KMS-11 (cell line): ENCODE results near the gene BNIP2.
A peak's percentile ranks its signal among the peaks of the same experiment; 100 is the strongest.

ENCODE experiments used
- H2AFZ ChIP-seq: fragments of 200-600 bp; sonication (generic); 2 replicates; pipeline ENCODE4 v1.6.1; 2016; ENCODE audit warnings: antibody characterized with exemption, mixed run types, low read depth
- H3K27ac ChIP-seq: fragments of 200-600 bp; sonication (generic); 2 replicates; pipeline ENCODE4 v1.6.1; 2016; ENCODE audit warnings: mild to moderate bottlenecking, mixed run types
- H3K27me3 ChIP-seq: fragments of 200-600 bp; sonication (generic); 2 replicates; pipeline ENCODE4 v1.6.1; 2017; ENCODE audit warnings: mild to moderate bottlenecking, low read depth, mixed run types, moderate library complexity; ENCODE audit not compliant: insufficient read depth
- H3K36me3 ChIP-seq: fragments of 200-600 bp; sonication (generic); 2 replicates; pipeline ENCODE4 v1.6.1; 2017; ENCODE audit warnings: mild to moderate bottlenecking, mixed run types; ENCODE audit not compliant: insufficient read depth
- H3K4me1 ChIP-seq: fragments of 200-600 bp; sonication (generic); 2 replicates; pipeline ENCODE4 v1.6.1; 2016; ENCODE audit warnings: mild to moderate bottlenecking, low read depth, mixed run types; ENCODE audit not compliant: poor library complexity, severe bottlenecking
- H3K4me2 ChIP-seq: fragments of 200-600 bp; sonication (generic); 2 replicates; pipeline ENCODE4 v1.7.0; 2016; ENCODE audit warnings: mild to moderate bottlenecking, mixed run types
- H3K4me3 ChIP-seq: fragments of 200-600 bp; sonication (generic); IDR thresholded peaks from 2 replicates; pipeline ENCODE4 v1.6.1; 2017; ENCODE audit warnings: low read depth, low read length, mixed read lengths; ENCODE audit not compliant: insufficient read depth
- H3K79me2 ChIP-seq: fragments of 200-600 bp; sonication (generic); 2 replicates; pipeline ENCODE4 v1.6.1; 2016; ENCODE audit warnings: low read depth, mixed run types; ENCODE audit not compliant: insufficient read depth
- H3K9ac ChIP-seq: fragments of 200-600 bp; sonication (generic); 2 replicates; pipeline ENCODE4 v1.6.1; 2016; ENCODE audit warnings: mild to moderate bottlenecking, mixed run types
- H4K20me1 ChIP-seq: fragments of 200-600 bp; sonication (generic); 2 replicates; pipeline ENCODE4 v1.6.1; 2016; ENCODE audit warnings: mild to moderate bottlenecking, mixed run types; ENCODE audit not compliant: insufficient read depth
- CTCF ChIP-seq: fragments of 200-600 bp; sonication (generic); conservative IDR thresholded peaks from 2 replicates; pipeline ENCODE4 v1.6.1; 2017; ENCODE audit warnings: low read depth, mild to moderate bottlenecking, antibody characterized with exemption, low read length, moderate library complexity, mixed read lengths

Gene BNIP2

GRCh38 chr15:59694779-59695178 is 5.7 kb upstream of the BNIP2 start:
- Histone ChIP-seq H3K79me2 (no peaks in the 10 kb centered on the region), H4K20me1 (no peaks in the 10 kb centered on the region), H2AFZ (no peak overlapping the region), H3K4me3 (no peak overlapping the region), H3K4me2 (no peak overlapping the region), H3K36me3 (no peaks in the 10 kb centered on the region), H3K27ac (no peak overlapping the region), H3K4me1 (peaks cover 11% of the 10 kb centered on the region), H3K9ac (no peak overlapping the region), H3K27me3 (no peaks in the 10 kb centered on the region)
- no peak for TF ChIP-seq CTCF

GRCh38 chr15:59691194-59691805 is 2.2 kb upstream of the BNIP2 start:
- no peak overlapping the region for H2AFZ ChIP-seq
- H3K27me3 ChIP-seq: no peaks in the 10 kb centered on the region
- no peak overlapping the region for H3K9ac ChIP-seq
- H3K27ac ChIP-seq: no peak overlapping the region
- TF ChIP-seq CTCF: peak; percentile 66
- H3K4me3 ChIP-seq: no peak overlapping the region
- H4K20me1 ChIP-seq: peaks cover 17% of the 10 kb centered on the region
- no peaks in the 10 kb centered on the region for H3K36me3 ChIP-seq
- peaks cover 29% of the 10 kb centered on the region for H3K4me1 ChIP-seq
- 0 out of 2 replicates have a peak overlapping the region, but pooled peaks have one; percentile 63 for H3K4me2 ChIP-seq
- H3K79me2 ChIP-seq: peaks cover 28% of the 10 kb centered on the region

- peak overlapping the region; percentile 91 for H3K27ac ChIP-seq
- TF ChIP-seq CTCF: peak; percentile 7; the same call in 1 of the 2 replicates
These were observed 611 bp upstream of the BNIP2 start for GRCh38 chr15:59689626-59690236.

GRCh38 chr15:59688423-59688781 is 718 bp downstream of the BNIP2 start:
- Histone ChIP-seq H3K27ac (peak overlapping the region; percentile 91), H4K20me1 (peaks cover 19% of the 10 kb centered on the region), H2AFZ (peak overlapping the region; percentile 93; the same call in 1 of the 2 replicates), H3K4me1 (peaks cover 38% of the 10 kb centered on the region), H3K27me3 (no peaks in the 10 kb centered on the region), H3K4me3 (no peak overlapping the region), H3K9ac (peak overlapping the region; percentile 84), H3K79me2 (peaks cover 57% of the 10 kb centered on the region), H3K4me2 (peak overlapping the region; percentile 96), H3K36me3 (no peaks in the 10 kb centered on the region)
- TF ChIP-seq CTCF: 0 out of 2 replicates have a peak, but pooled peaks have one; percentile 0

More at GRCh38 chr15:59689626-59690236, 611 bp upstream of the BNIP2 start:
- peak overlapping the region; percentile 93 for H2AFZ ChIP-seq
- H4K20me1 ChIP-seq: peaks cover 17% of the 10 kb centered on the region
- H3K4me1 ChIP-seq: peaks cover 35% of the 10 kb centered on the region
- peaks cover 44% of the 10 kb centered on the region for H3K79me2 ChIP-seq
- H3K4me3 ChIP-seq: no peak overlapping the region
- no peaks in the 10 kb centered on the region for H3K36me3 ChIP-seq
- peak overlapping the region; percentile 84 for H3K9ac ChIP-seq
- H3K4me2 ChIP-seq: peak overlapping the region; percentile 63
- H3K27me3 ChIP-seq: no peaks in the 10 kb centered on the region
